B cell (primary cell): ENCODE results near the gene RFWD3. TPM values are rescaled to one million over a fixed set of nuclear protein-coding genes. Genes with fewer than 3 reads are reported as not detected.
A peak's percentile ranks its signal among the peaks of the same experiment; 100 is the strongest.

Experiments
- ATAC-seq: fragments of 200-7000 bp; cut with Tn5 transposase; one replicate; pipeline ENCODE4 v1.10.0; 2021; ENCODE audit warnings: low read depth, mild to moderate bottlenecking, moderate number of reproducible peaks, moderate library complexity
- CTCF ChIA-PET: fragments of 350-600 bp; sonication (Branson Sonifier 250); formaldehyde crosslinking; loops from one replicate; lab custom pipeline; 2021; ENCODE audit warnings: antibody characterized with exemption, inconsistent platforms; lab: Charles Lee
- POLR2A ChIA-PET: fragments of 350-600 bp; sonication (Branson Sonifier 250); formaldehyde crosslinking; loops from one replicate; lab custom pipeline; 2021; ENCODE audit warnings: antibody characterized with exemption; lab: Charles Lee
- DNase-seq: peaks from one replicate; pipeline ENCODE4 v3.0.0; 2013
- H2AFZ ChIP-seq: 2 replicates; pipeline ENCODE4 v1.6.1; 2012; ENCODE audit warnings: mild to moderate bottlenecking, low read depth, low read length; ENCODE audit not compliant: insufficient read depth, poor library complexity, severe bottlenecking
- H3K27ac ChIP-seq, 2 donors: 1 replicate in 1 of 2; 2 replicates in 1 of 2; pipeline ENCODE4 v1.5.1; 2012 to 2013; ENCODE audit warnings: low read length in 2 of 2, mild to moderate bottlenecking in 2 of 2, moderate library complexity in 1 of 2
- H3K27me3 ChIP-seq, 4 experiments: fragments of 200-600 bp in 1 of 4; sonication (generic) in 1 of 4; replicated peaks in 1 of 4; 1 replicate in 2 of 4; 2 replicates in 2 of 4; pipeline versions ENCODE4 v1.6.1 to v1.7.0; 2013 to 2016; ENCODE audit warnings: low read length in 3 of 4, mild to moderate bottlenecking in 2 of 4, mixed read lengths in 1 of 4, moderate library complexity in 1 of 4; ENCODE audit not compliant: insufficient read depth in 4 of 4, control insufficient read depth in 3 of 4; ENCODE audit errors: control extremely low read depth in 1 of 4
- H3K36me3 ChIP-seq, 2 experiments: replicated peaks in 1 of 2; 1 replicate in 1 of 2; 2 replicates in 1 of 2; pipeline versions ENCODE4 v1.6.1 to v1.7.1; 2013; ENCODE audit warnings: low read length in 1 of 2; ENCODE audit not compliant: insufficient read depth in 2 of 2, control insufficient read depth in 1 of 2; ENCODE audit errors: control extremely low read depth in 1 of 2, extremely low read depth in 1 of 2
- H3K4me1 ChIP-seq, 2 donors: fragments of 200-600 bp in 1 of 2; sonication (generic) in 1 of 2; 1 replicate in 1 of 2; 2 replicates in 1 of 2; pipeline versions ENCODE4 v1.5.1 to v1.6.1; 2013 to 2017; ENCODE audit warnings: low read length in 2 of 2; ENCODE audit not compliant: control insufficient read depth in 2 of 2, insufficient read depth in 2 of 2
- H3K4me2 ChIP-seq: replicated peaks from 2 replicates; pipeline ENCODE3; 2012; ENCODE audit warnings: mild to moderate bottlenecking, low read depth, low read length; ENCODE audit not compliant: poor library complexity, severe bottlenecking
- H3K4me3 ChIP-seq, 5 experiments: fragments of 200-600 bp in 1 of 5; sonication (generic) in 1 of 5; 1 replicate in 3 of 5; 2 replicates in 2 of 5; pipeline versions ENCODE4 v1.5.1 to v1.7.0; 2011 to 2016; ENCODE audit warnings: low read length in 4 of 5, mild to moderate bottlenecking in 4 of 5, low read depth in 2 of 5, control low read depth in 1 of 5, moderate library complexity in 1 of 5; ENCODE audit not compliant: insufficient read depth in 1 of 5; ENCODE audit errors: control extremely low read depth in 1 of 5, extremely low read depth in 1 of 5
- H3K79me2 ChIP-seq: fragments of 200-600 bp; sonication (generic); one replicate; pipeline ENCODE4 v1.6.0; 2016; ENCODE audit warnings: low read length; ENCODE audit not compliant: control insufficient read depth, insufficient read depth
- H3K9ac ChIP-seq: fragments of 200-600 bp; sonication (generic); 2 replicates; pipeline ENCODE4 v1.6.1; 2017; ENCODE audit warnings: mild to moderate bottlenecking, low read length, moderate library complexity
- H3K9me3 ChIP-seq, 3 donors: one replicate each; pipeline versions ENCODE4 v1.6.1 to v1.7.1; 2013; ENCODE audit warnings: low read length in 2 of 3; ENCODE audit not compliant: control insufficient read depth in 2 of 3, insufficient read depth in 1 of 3; ENCODE audit errors: control extremely low read depth in 1 of 3
- H4K20me1 ChIP-seq: 2 replicates; pipeline ENCODE4 v1.6.0; 2012; ENCODE audit warnings: mild to moderate bottlenecking, low read length; ENCODE audit not compliant: insufficient read depth, control insufficient read depth, poor library complexity, severe bottlenecking
- H3K27ac Mint-ChIP-seq: one replicate; pipeline ENCODE4 v1.8.0; 2021; ENCODE audit warnings: mixed read lengths
- H3K27me3 Mint-ChIP-seq: one replicate; pipeline ENCODE4 v1.8.0; 2021; ENCODE audit warnings: mixed read lengths
- H3K4me1 Mint-ChIP-seq: one replicate; pipeline ENCODE4 v1.8.0; 2021; ENCODE audit warnings: mixed read lengths
- H3K4me3 Mint-ChIP-seq: one replicate; pipeline ENCODE4 v1.8.0; 2021; ENCODE audit warnings: mixed read lengths
- H3K9me3 Mint-ChIP-seq: one replicate; pipeline ENCODE4 v1.8.0; 2022; ENCODE audit warnings: mixed read lengths; ENCODE audit not compliant: insufficient read depth
- EZH2 ChIP-seq: IDR thresholded peaks from 2 replicates; pipeline ENCODE4 v1.6.1; 2012; ENCODE audit warnings: borderline replicate concordance, low read depth, mild to moderate bottlenecking, moderate library complexity, low read length; ENCODE audit not compliant: insufficient read depth, poor library complexity, severe bottlenecking
- WGBS: methylation state at CpG from one replicate; pipeline ENCODE4 v1.1.5; 2013; ENCODE audit warnings: missing lambda C conversion rate; ENCODE audit not compliant: insufficient coverage; 5-methylcytosine and 5-hydroxymethylcytosine counted together
- intact Hi-C: fragments of 100-400 bp; cut with micrococcal nuclease; formaldehyde crosslinking; loops from one replicate; pipeline ENCODE4 v1.10.0; 2022
- polyA plus RNA-seq: library from polyadenylated mRNA; depleted of rRNA; stranded (reverse); fragments of >200 nt; gene quantifications from 2 replicates; pipeline ENCODE4 v1.2.3, GENCODE V29; 2012
- total RNA-seq, 2 donors: library from RNA; stranded (reverse); fragments of 120-200 nt in 1 of 2; gene quantifications; 1 replicate in 1 of 2; 2 replicates in 1 of 2; pipeline versions ENCODE4 v1.2.3 to v1.2.4, GENCODE V29; 2013 to 2022
- TF ChIP-seq, protein P1 (sequence below): fragments of 200-600 bp; IDR thresholded peaks from one replicate; pipeline ENCODE4 v1.8.0; 2022; ENCODE audit warnings: antibody characterized with exemption, mild to moderate bottlenecking

The RFWD3 gene
- total and polyA plus RNA-seq, 2 donors (not counting 1 experiment from before 2014, with no cell fraction given): 19.7 to 63.3 TPM

DNA sequence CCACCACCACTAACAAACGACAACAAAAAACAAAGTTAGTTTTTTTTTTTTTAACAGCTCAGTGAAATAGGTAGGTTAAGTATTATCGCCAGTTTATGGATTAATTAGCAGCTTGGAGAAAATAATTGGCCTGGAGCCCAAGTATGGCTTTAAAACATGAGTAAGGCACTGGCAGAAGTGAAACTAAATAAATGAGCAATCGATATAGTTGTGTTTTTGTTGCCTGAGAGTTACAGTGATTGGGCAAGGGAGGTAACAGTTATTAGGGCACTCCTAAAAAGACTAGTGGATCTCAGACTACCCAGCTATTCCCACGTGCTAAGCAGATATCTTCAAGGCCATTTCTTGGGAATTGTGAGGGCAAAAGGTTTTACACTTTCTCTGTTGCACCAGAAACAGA, 31.5 kb upstream of the RFWD3 start:
- Histone ChIP-seq H3K27me3 (no peaks in the 10 kb centered on the region), H3K4me2 (peak overlapping the region; percentile 80), H3K9ac (peak overlapping the region; percentile 74), H3K4me1 (peaks cover 33 to 42% of the 10 kb centered on the region in 2 donors), H4K20me1 (no peaks in the 10 kb centered on the region), H3K9me3 (no peaks in the 10 kb centered on the region), H2AFZ (no peak overlapping the region), H3K4me3 (peak overlapping the region in 2 of 5 experiments; percentile 6 to 17), H3K36me3 (peaks cover 0 to 5% of the 10 kb centered on the region in 2 experiments), H3K79me2 (peaks cover 28% of the 10 kb centered on the region), H3K27ac (no peak overlapping the region)
- Mint-ChIP-seq H3K27ac (peak overlapping the region; percentile 72), H3K9me3 (no peaks in the 10 kb centered on the region), H3K27me3 (no peaks in the 10 kb centered on the region), H3K4me3 (peak overlapping the region; percentile 73), H3K4me1 (peaks cover 50% of the 10 kb centered on the region)
- ATAC-seq (no peak), DNase-seq (no peak)
- TF ChIP-seq EZH2: no peak
- TF ChIP-seq, protein P1, sequence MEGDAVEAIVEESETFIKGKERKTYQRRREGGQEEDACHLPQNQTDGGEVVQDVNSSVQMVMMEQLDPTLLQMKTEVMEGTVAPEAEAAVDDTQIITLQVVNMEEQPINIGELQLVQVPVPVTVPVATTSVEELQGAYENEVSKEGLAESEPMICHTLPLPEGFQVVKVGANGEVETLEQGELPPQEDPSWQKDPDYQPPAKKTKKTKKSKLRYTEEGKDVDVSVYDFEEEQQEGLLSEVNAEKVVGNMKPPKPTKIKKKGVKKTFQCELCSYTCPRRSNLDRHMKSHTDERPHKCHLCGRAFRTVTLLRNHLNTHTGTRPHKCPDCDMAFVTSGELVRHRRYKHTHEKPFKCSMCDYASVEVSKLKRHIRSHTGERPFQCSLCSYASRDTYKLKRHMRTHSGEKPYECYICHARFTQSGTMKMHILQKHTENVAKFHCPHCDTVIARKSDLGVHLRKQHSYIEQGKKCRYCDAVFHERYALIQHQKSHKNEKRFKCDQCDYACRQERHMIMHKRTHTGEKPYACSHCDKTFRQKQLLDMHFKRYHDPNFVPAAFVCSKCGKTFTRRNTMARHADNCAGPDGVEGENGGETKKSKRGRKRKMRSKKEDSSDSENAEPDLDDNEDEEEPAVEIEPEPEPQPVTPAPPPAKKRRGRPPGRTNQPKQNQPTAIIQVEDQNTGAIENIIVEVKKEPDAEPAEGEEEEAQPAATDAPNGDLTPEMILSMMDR: no peak
- WGBS: 69% methylated on average over 2 of the region's 4 CpGs
- ChIA-PET CTCF (interaction anchor here (4.7 kb wide), 1 partner anchor 164 kb away, joined by 26 read pairs; no protein-coding TSS in a partner anchor), POLR2A (no interaction called here)
- intact Hi-C loops: no loop called here
